ENCODE results near the gene TICAM2.
"Not testable (repeated sequence)": the region's sequence is repeated elsewhere in the genome, so short reads cannot be mapped to it uniquely, and the experiment has no call there.

TICAM2 gene

GRCh38 chr5:115601701-115602590 lies at the start of gene TICAM2:
TICAM2 (minus strand) TSS chr5:115602479; CDS start chr5:115581256, 21,223 bp downstream.
- peak; percentile 84 for DNase-seq

GRCh38 chr5:115649541-115649940 lies 47.3 kb upstream of the TICAM2 start:
- no peak for DNase-seq

- no peak for DNase-seq
Measured at GRCh38 chr5:115648056-115648455, 45.8 kb upstream of the TICAM2 start.

GRCh38 chr5:115645386-115645785 lies 43.1 kb upstream of the TICAM2 start:
- not testable (repeated sequence) for DNase-seq

- no peak for DNase-seq
Measured at GRCh38 chr5:115644046-115644445, 41.8 kb upstream of the TICAM2 start.

- DNase-seq, result no peak
Measured at GRCh38 chr5:115641948-115642347, 39.7 kb upstream of the TICAM2 start.

GRCh38 chr5:115640274-115640673 lies 38.0 kb upstream of the TICAM2 start:
- DNase-seq, result no peak

GRCh38 chr5:115639377-115639776 lies 37.1 kb upstream of the TICAM2 start:
- no peak for DNase-seq

- DNase-seq, result no peak
Measured at GRCh38 chr5:115637507-115637906, 35.2 kb upstream of the TICAM2 start.

GRCh38 chr5:115636008-115636407 lies 33.7 kb upstream of the TICAM2 start:
- DNase-seq, result no peak

- DNase-seq, result peak; percentile 91
Measured at GRCh38 chr5:115634343-115635132, 32.3 kb upstream of the TICAM2 start.

GRCh38 chr5:115629903-115630302 lies 27.6 kb upstream of the TICAM2 start:
- DNase-seq, result no peak

- no peak for DNase-seq
Measured at GRCh38 chr5:115627295-115627865, 25.1 kb upstream of the TICAM2 start.

GRCh38 chr5:115626445-115626823 lies 24.2 kb upstream of the TICAM2 start:
- no peak for DNase-seq

GRCh38 chr5:115625579-115626444 lies 23.5 kb upstream of the TICAM2 start, which contains the start of gene TMED7:
TMED7 (minus strand) TSS chr5:115626036; CDS start chr5:115625792, 244 bp downstream.
- DNase-seq, result peak; percentile 100

- DNase-seq, result no peak
Measured at GRCh38 chr5:115624994-115625393, 22.7 kb upstream of the TICAM2 start.

- DNase-seq, result no peak
Measured at GRCh38 chr5:115623658-115624057, 21.4 kb upstream of the TICAM2 start.

- no peak for DNase-seq
Measured at GRCh38 chr5:115621365-115621900, 19.2 kb upstream of the TICAM2 start.

GRCh38 chr5:115616892-115617291 lies 14.6 kb upstream of the TICAM2 start:
- DNase-seq, result no peak

GRCh38 chr5:115616472-115616871 lies 14.2 kb upstream of the TICAM2 start:
- no peak for DNase-seq

GRCh38 chr5:115611873-115612272 lies 9.6 kb upstream of the TICAM2 start:
- DNase-seq, result no peak

- no peak for DNase-seq
Measured at GRCh38 chr5:115607935-115608334, 5.7 kb upstream of the TICAM2 start.
